DOHH2 (cell line): ENCODE results near the gene ZSCAN10.

ENCODE experiments used
- EZH2phosphoT487 ChIP-seq: fragments of 200-600 bp; sonication (generic); IDR thresholded peaks from 2 replicates; pipeline ENCODE4 v1.6.1; 2017; ENCODE audit warnings: borderline replicate concordance, mild to moderate bottlenecking, antibody characterized with exemption, low read length, moderate library complexity, mixed read lengths
- TF ChIP-seq, protein P1 (sequence below): fragments of 200-600 bp; sonication (generic); IDR thresholded peaks from one replicate; pipeline ENCODE4 v1.5.1; 2014; ENCODE audit warnings: antibody characterized with exemption, mild to moderate bottlenecking, low read depth, low read length; ENCODE audit not compliant: poor library complexity, severe bottlenecking

DNA sequence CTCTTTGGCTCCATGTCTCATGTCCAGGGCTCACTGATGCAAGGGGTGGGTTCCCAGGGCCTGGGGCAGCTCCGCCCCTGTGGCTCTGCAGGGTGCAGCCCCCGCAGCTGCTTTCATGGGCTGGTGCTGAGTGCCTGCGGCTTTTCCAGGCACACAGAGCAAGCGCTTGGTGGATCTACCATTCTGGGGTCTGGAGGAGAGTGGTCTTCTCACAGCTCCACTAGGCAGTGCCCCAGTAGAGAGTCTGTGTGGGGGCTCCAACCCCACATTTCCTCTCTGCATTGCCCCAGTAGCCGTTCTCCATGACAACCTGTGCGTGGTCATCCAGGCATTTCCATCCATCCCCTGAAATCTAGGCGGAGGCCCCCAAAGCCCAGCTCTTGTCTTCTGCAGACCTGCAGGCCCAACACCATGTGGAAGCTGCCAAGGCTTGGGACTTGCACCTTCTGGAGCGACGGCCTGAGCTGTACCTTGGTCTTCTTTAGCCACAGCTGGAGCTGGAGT lies 28.4 kb downstream of the ZSCAN10 start:
- TF ChIP-seq EZH2phosphoT487: no peak
- TF ChIP-seq, protein P1, sequence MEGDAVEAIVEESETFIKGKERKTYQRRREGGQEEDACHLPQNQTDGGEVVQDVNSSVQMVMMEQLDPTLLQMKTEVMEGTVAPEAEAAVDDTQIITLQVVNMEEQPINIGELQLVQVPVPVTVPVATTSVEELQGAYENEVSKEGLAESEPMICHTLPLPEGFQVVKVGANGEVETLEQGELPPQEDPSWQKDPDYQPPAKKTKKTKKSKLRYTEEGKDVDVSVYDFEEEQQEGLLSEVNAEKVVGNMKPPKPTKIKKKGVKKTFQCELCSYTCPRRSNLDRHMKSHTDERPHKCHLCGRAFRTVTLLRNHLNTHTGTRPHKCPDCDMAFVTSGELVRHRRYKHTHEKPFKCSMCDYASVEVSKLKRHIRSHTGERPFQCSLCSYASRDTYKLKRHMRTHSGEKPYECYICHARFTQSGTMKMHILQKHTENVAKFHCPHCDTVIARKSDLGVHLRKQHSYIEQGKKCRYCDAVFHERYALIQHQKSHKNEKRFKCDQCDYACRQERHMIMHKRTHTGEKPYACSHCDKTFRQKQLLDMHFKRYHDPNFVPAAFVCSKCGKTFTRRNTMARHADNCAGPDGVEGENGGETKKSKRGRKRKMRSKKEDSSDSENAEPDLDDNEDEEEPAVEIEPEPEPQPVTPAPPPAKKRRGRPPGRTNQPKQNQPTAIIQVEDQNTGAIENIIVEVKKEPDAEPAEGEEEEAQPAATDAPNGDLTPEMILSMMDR: no peak
